Measurements from ENCODE around the gene USP49. TPM values are rescaled to one million over a fixed set of nuclear protein-coding genes. Genes with fewer than 3 reads are reported as not detected.

USP49 gene
- total RNA-seq, 1 experiment from 2014 or later, result 7.0 TPM

DNA sequence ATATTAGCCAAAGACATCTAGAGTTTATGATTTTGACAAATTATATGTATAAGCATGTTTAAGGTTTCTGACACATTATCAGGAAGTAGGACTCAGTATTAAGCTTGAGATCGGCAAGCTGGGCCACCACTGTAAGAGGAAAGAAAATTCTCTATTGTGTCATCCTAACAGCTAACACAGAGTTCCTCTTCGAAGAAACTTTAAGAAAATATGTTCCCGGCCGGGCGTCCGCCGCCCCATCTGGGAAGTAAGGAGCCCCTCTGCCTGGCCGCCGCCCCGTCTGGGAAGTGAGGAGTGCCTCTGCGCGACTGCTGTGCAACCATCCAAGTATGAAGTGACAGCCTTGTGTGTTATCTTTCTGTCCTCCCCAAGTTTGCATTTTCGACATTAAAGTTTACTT is 23.0 kb downstream of the USP49 start:
- intact Hi-C loops (cut with micrococcal nuclease; ENCODE audit: unreplicated experiment), result no loop called here
- no TSS peak for BruUV-seq (replicated peaks)
- H3K4me1 Mint-ChIP-seq (ENCODE audit: low read depth, unreplicated experiment), result no peaks in the 10 kb centered on the region
- H3K27ac Mint-ChIP-seq (ENCODE audit: unreplicated experiment), result no peak overlapping the region
- TF ChIP-seq, protein P1, sequence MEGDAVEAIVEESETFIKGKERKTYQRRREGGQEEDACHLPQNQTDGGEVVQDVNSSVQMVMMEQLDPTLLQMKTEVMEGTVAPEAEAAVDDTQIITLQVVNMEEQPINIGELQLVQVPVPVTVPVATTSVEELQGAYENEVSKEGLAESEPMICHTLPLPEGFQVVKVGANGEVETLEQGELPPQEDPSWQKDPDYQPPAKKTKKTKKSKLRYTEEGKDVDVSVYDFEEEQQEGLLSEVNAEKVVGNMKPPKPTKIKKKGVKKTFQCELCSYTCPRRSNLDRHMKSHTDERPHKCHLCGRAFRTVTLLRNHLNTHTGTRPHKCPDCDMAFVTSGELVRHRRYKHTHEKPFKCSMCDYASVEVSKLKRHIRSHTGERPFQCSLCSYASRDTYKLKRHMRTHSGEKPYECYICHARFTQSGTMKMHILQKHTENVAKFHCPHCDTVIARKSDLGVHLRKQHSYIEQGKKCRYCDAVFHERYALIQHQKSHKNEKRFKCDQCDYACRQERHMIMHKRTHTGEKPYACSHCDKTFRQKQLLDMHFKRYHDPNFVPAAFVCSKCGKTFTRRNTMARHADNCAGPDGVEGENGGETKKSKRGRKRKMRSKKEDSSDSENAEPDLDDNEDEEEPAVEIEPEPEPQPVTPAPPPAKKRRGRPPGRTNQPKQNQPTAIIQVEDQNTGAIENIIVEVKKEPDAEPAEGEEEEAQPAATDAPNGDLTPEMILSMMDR (IDR thresholded peaks at IDR 0.05; ENCODE audit: unreplicated experiment), result no peak
- no peaks in the 10 kb centered on the region for H3K36me3 Mint-ChIP-seq (ENCODE audit: insufficient read depth, unreplicated experiment)
- no peak overlapping the region for H3K4me3 Mint-ChIP-seq (ENCODE audit: low read depth, unreplicated experiment)
- H3K27me3 Mint-ChIP-seq (ENCODE audit: unreplicated experiment), result no peaks in the 10 kb centered on the region
- DNase-seq, result no peak
- no peaks in the 10 kb centered on the region for H3K9me3 Mint-ChIP-seq (ENCODE audit: low read depth, unreplicated experiment)
- CTCF ChIA-PET, result interaction anchor here (0.7 kb wide), 1 partner anchor 24 kb away, joined by 3 read pairs; no protein-coding TSS in a partner anchor

DNA sequence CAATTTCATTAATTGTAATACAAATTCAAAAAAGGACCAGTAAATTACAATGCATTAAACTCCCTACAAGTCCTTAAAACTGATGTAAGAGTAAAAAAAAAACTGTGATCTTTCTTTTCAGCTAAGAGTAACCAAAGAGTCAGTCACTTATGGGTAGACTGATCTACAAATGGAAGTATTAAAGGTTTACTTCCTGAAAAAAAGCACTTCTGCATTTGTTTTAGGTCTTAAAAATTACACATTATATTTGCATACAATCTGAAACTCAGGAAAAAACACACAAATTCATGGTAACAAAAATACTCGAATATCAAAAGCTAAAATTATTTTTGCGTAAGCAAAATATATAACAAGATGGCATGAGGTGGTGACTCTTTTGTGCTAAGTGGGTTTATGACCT is 23.5 kb downstream of the USP49 start:
- no peak overlapping the region for H3K4me3 Mint-ChIP-seq (ENCODE audit: low read depth, unreplicated experiment)
- no peaks in the 10 kb centered on the region for H3K27me3 Mint-ChIP-seq (ENCODE audit: unreplicated experiment)
- no peak for DNase-seq
- no peaks in the 10 kb centered on the region for H3K36me3 Mint-ChIP-seq (ENCODE audit: insufficient read depth, unreplicated experiment)
- CTCF ChIA-PET, result no interaction called here
- intact Hi-C loops (cut with micrococcal nuclease; ENCODE audit: unreplicated experiment), result no loop called here
- no peaks in the 10 kb centered on the region for H3K9me3 Mint-ChIP-seq (ENCODE audit: low read depth, unreplicated experiment)
- H3K4me1 Mint-ChIP-seq (ENCODE audit: low read depth, unreplicated experiment), result no peaks in the 10 kb centered on the region
- no peak overlapping the region for H3K27ac Mint-ChIP-seq (ENCODE audit: unreplicated experiment)
- TF ChIP-seq, protein P1 (IDR thresholded peaks at IDR 0.05; ENCODE audit: unreplicated experiment), result no peak
- no TSS peak for BruUV-seq (replicated peaks)

DNA sequence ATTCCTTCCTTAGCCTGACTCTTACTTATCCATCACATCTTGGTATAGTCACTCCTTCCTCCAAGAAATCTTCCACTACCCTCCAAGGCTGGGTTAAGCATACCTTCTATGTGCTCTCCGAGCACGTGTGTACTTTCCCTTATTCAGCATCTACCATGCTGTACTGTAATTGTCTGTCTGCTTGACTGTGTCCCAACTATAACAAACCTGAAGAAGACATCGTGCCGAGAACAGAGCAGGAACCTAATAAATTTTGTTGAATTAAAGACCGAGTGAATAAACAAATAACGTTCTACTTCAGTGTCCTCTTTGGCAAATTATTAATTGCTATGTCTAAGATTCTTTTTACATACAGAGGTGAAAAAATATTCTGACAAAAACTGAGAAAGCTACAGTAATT is 35.8 kb downstream of the USP49 start:
- Mint-ChIP-seq H3K27me3 (ENCODE audit: unreplicated experiment) (no peaks in the 10 kb centered on the region), H3K9me3 (ENCODE audit: low read depth, unreplicated experiment) (no peaks in the 10 kb centered on the region), H3K27ac (ENCODE audit: unreplicated experiment) (no peak overlapping the region), H3K4me1 (ENCODE audit: low read depth, unreplicated experiment) (no peaks in the 10 kb centered on the region), H3K4me3 (ENCODE audit: low read depth, unreplicated experiment) (no peak overlapping the region), H3K36me3 (ENCODE audit: insufficient read depth, unreplicated experiment) (no peaks in the 10 kb centered on the region)
- no TSS peak for BruUV-seq (replicated peaks)
- TF ChIP-seq, protein P1 (IDR thresholded peaks at IDR 0.05; ENCODE audit: unreplicated experiment), result no peak
- DNase-seq, result no peak
- intact Hi-C loops (cut with micrococcal nuclease; ENCODE audit: unreplicated experiment), result no loop called here
- CTCF ChIA-PET, result no interaction called here

DNA sequence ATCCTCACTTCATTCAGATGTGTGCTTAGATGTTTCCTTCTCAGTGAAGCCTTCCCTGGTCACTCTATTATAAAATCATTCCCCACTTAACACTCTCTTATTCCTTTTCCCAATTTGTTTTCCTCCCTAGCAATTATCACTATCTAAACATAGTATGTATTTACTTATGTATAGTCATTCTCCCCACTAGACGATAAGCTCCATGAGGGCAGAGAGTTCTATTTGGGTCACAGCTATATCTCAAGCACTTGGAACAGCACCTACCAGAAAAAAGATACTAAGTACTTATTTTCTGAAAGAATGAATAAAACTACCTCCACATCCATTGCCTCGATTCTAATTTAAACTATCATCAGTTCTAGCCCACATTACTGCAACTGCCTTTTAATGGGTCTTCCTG is 36.5 kb downstream of the USP49 start:
- CTCF ChIA-PET, result no interaction called here
- TF ChIP-seq, protein P1 (IDR thresholded peaks at IDR 0.05; ENCODE audit: unreplicated experiment), result no peak
- intact Hi-C loops (cut with micrococcal nuclease; ENCODE audit: unreplicated experiment), result no loop called here
- no TSS peak for BruUV-seq (replicated peaks)
- H3K27me3 Mint-ChIP-seq (ENCODE audit: unreplicated experiment), result no peaks in the 10 kb centered on the region
- no peaks in the 10 kb centered on the region for H3K9me3 Mint-ChIP-seq (ENCODE audit: low read depth, unreplicated experiment)
- no peaks in the 10 kb centered on the region for H3K4me1 Mint-ChIP-seq (ENCODE audit: low read depth, unreplicated experiment)
- H3K27ac Mint-ChIP-seq (ENCODE audit: unreplicated experiment), result no peak overlapping the region
- H3K36me3 Mint-ChIP-seq (ENCODE audit: insufficient read depth, unreplicated experiment), result no peaks in the 10 kb centered on the region
- DNase-seq, result no peak
- no peak overlapping the region for H3K4me3 Mint-ChIP-seq (ENCODE audit: low read depth, unreplicated experiment)

Data from Calu3 (cell line).